GM19397 (cell line): Measurements from ENCODE around the gene CASK.

ENCODE experiments used
- ATAC-seq: cut with Tn5 transposase; IDR thresholded peaks from one replicate; pipeline ENCODE4 v1.9.1; 2021; ENCODE audit warnings: mild to moderate bottlenecking, moderate library complexity; ENCODE audit not compliant: unreplicated experiment

The CASK gene

GRCh38 chrX:41923211-41923977 is at the start of gene CASK:
CASK (minus strand) TSS chrX:41923554; CDS start chrX:41922988, 566 bp downstream.
- ATAC-seq: peak; percentile 84

- no peak for ATAC-seq
Measured at GRCh38 chrX:41971346-41971745, 48.0 kb upstream of the CASK start.

GRCh38 chrX:41970419-41970818 is 47.1 kb upstream of the CASK start:
- ATAC-seq: no peak

GRCh38 chrX:41963348-41963747 is 40.0 kb upstream of the CASK start:
- no peak for ATAC-seq

- no peak for ATAC-seq
Measured at GRCh38 chrX:41960142-41960541, 36.8 kb upstream of the CASK start.

GRCh38 chrX:41958861-41959260 is 35.5 kb upstream of the CASK start:
- ATAC-seq: no peak

GRCh38 chrX:41956027-41956426 is 32.7 kb upstream of the CASK start:
- ATAC-seq: no peak

- peak; percentile 66 for ATAC-seq
Measured at GRCh38 chrX:41952102-41952501, 28.7 kb upstream of the CASK start.

- no peak for ATAC-seq
Measured at GRCh38 chrX:41946989-41947612, 23.7 kb upstream of the CASK start.

GRCh38 chrX:41946235-41946634 is 22.9 kb upstream of the CASK start:
- no peak for ATAC-seq

GRCh38 chrX:41935832-41936231 is 12.5 kb upstream of the CASK start:
- ATAC-seq: no peak

GRCh38 chrX:41933546-41933945 is 10.2 kb upstream of the CASK start:
- ATAC-seq: no peak

GRCh38 chrX:41932885-41933284 is 9.5 kb upstream of the CASK start:
- ATAC-seq: no peak

GRCh38 chrX:41931591-41931990 is 8.2 kb upstream of the CASK start:
- ATAC-seq: no peak

GRCh38 chrX:41923978-41924683 is 777 bp upstream of the CASK start:
- no peak for ATAC-seq

GRCh38 chrX:41922431-41923151 is 763 bp downstream of the CASK start:
- ATAC-seq: peak; percentile 24

- ATAC-seq: no peak
Measured at GRCh38 chrX:41921492-41922430, 1.6 kb downstream of the CASK start.

- ATAC-seq: no peak
Measured at GRCh38 chrX:41919870-41920269, 3.5 kb downstream of the CASK start.

- ATAC-seq: no peak
Measured at GRCh38 chrX:41917517-41917916, 5.8 kb downstream of the CASK start.

- no peak for ATAC-seq
Measured at GRCh38 chrX:41913476-41913875, 9.9 kb downstream of the CASK start.
